Left renal cortex interstitium (tissue), 4 donors: Measurements from ENCODE around the gene SYT3. TPM values are rescaled to one million over a fixed set of nuclear protein-coding genes. Genes with fewer than 3 reads are reported as not detected.
"Not testable (repeated sequence)": the region's sequence is repeated elsewhere in the genome, so short reads cannot be mapped to it uniquely, and the experiment has no call there.

Experiments
- DNase-seq, 4 donors: peaks; one replicate each; pipeline ENCODE4 v3.0.0-alpha.2; 2013; ENCODE audit warnings: low read depth in 4 of 4, low spot score in 2 of 4, missing footprints in 1 of 4
- polyA plus RNA-seq, 4 donors: library from polyadenylated mRNA; unstranded; fragments of 120-200 nt; gene quantifications; one replicate each; pipeline ENCODE4 v1.2.1, GENCODE V29; 2013; ENCODE audit not compliant: insufficient read length in 4 of 4

SYT3 gene
- polyA plus RNA-seq, 4 donors: 0.54 to 1.4 (median 0.73) TPM

GRCh38 chr19:50607388-50607787 lies 32.3 kb downstream of the SYT3 start:
- DNase-seq: no peak

DNA sequence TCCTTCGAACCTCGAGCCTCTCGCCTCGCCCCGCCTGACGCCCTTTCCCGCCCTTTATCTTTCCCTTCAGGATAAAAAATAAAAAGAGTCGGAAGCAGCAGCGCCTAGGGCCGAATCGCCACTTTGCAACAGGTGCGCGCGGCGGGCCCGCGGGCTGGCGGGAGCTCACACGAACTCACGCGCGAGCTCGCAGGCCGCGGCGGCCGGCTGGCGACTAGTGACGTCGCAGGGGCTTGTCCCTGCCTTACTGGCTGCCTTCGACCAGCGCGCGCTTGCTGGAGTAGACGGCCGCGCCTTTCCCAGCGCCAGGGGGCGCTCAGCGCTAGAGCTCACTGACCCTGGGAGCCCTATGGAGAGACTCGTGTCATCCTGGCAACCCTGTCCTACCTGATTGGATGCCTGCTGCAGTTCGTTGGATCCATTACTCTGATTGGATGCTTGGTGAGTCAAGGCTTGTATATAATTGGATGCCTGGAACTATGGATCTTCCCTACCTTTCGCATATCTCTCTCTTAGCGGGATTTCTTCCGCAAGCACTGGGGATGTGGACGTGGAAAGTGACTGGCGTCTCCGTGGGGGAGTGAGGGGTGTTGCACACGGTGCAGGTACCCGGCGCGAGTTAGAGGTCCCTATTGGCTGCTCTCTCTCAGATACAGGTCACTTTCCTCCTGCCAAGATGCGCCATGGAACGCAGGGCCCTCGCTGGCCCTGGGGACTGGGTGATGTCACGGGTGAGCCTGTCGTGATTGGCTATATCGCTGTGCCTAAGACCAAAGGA lies 33.4 kb downstream of the SYT3 start:
- DNase-seq: not testable (repeated sequence)

DNA sequence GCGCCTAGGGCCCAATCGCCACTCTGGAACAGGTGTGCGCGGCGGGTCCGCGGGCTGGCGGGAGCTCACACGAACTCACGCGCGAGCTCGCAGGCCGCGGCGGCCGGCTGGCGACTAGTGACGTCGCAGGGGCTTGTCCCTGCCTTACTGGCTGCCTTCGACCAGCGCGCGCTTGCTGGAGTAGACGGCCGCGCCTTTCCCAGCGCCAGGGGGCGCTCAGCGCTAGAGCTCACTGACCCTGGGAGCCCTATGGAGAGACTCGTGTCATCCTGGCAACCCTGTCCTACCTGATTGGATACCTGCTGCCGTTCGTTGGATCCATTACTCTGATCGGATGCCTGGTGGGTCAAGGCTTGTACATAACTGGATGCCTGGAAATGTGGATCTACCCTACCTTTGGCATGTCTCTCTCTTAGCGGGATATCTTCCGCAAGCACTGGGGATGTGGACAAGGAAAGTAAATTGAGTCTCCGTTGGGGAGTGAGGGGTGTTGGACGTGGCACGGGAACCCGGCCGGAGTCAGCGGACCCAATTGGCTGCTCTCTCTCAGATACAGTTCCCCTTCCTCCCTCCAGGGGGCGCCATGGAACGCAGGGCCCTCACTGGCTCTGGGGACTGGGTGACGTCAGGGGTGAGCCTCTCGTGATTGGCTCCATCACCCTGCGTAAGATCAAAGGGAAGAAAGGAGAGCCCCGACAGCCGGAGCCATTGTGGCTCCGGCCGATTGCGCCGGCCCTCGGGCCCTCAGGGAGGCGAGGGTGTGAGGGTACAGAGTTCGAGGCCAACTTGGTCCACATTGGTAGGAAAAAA lies 35.2 kb downstream of the SYT3 start:
- DNase-seq: not testable (repeated sequence)

DNA sequence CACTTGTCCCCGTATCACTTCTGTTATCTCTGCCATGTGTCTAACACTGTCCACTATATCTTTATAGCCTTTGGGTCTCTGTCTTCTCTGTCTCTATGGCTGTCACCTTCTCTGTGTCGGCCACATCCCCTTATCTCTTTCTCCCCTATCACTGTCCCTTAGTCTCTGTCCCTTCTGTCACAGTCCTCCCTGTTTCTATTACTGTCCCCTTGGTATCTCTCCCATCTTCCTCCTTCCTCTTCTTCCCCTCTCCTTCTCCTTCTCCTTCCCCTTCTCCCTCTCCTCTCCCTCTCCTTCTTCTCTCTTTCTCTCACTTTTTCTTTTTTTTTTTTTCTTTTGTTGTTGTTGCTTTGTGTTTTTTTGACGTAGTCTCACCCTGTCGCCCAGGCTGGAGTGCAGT lies 36.7 kb downstream of the SYT3 start:
- DNase-seq: no peak

- no peak for DNase-seq
Measured at GRCh38 chr19:50602496-50602895, 37.2 kb downstream of the SYT3 start.

- DNase-seq: no peak
Measured at GRCh38 chr19:50602089-50602422, 37.6 kb downstream of the SYT3 start.

DNA sequence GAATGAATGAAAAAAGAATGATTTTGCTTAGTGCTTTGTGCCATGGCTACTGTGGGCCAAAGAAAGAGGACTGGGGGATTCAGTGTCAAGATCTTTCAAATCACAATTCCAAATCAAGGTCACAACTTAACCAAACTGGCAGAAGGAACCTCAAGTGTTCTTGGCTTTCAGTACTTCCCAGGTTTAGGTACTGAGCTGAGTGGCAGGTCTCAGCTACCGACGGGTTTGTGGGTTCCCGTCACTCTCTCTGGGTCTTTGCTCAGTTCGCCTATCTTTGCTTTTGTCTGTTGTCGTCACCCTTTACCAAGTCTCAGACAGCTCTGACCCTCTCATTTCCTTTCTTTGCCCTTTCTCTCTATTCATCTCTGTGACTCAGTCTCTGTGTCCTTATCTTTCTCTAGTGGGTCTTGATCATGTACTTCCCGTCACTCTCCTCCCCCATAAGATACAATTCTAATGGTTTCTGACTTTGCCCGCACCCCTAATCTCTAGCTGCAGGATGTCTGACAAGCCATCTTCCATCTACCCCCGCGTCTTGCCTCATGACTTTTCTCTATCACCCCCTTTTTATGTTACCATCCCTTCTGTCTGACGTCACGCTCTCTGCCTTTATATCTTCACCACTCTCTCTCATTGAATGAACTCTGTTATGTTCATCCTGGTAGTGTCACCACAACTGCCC lies 38.1 kb downstream of the SYT3 start:
- DNase-seq: no peak

DNA sequence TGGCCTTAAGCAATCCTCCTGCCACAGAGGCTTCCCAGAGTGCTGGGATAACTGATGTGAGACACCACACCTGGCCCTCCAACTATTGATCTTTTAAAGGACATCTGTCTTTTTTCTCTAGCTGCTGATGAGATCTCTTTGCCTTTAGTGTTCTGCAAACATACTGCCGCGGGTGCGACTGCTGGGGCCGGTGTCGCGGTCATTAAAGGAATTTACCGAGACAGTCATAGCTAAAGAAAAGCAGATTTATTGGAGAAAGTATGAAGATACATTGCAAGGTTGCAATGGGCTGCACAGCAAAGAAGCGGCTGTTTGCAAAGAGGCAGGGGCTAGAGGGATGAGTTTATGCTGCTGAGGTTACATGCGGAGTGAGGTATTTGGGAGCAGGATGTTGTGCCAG lies 40.3 kb downstream of the SYT3 start:
- no peak for DNase-seq

DNA sequence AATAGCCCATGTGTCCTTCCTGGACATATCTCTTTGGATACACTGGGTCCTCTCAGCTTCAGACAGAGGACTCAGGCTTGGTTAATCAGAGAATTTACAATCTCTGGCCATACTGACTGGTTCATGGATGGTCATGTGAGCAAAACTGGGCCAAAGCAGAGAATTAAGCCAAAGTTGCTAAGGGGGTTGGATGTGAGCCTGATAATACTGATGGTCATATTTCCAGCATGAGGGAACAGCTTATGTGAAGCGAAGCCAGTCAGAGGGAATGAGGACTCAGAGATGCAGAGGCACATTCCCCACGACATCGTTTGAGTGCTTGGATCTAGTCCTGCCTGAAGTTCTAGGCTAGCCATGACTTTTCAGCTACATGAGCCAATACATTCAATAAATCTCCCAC lies 49.5 kb downstream of the SYT3 start:
- no peak for DNase-seq

DNA sequence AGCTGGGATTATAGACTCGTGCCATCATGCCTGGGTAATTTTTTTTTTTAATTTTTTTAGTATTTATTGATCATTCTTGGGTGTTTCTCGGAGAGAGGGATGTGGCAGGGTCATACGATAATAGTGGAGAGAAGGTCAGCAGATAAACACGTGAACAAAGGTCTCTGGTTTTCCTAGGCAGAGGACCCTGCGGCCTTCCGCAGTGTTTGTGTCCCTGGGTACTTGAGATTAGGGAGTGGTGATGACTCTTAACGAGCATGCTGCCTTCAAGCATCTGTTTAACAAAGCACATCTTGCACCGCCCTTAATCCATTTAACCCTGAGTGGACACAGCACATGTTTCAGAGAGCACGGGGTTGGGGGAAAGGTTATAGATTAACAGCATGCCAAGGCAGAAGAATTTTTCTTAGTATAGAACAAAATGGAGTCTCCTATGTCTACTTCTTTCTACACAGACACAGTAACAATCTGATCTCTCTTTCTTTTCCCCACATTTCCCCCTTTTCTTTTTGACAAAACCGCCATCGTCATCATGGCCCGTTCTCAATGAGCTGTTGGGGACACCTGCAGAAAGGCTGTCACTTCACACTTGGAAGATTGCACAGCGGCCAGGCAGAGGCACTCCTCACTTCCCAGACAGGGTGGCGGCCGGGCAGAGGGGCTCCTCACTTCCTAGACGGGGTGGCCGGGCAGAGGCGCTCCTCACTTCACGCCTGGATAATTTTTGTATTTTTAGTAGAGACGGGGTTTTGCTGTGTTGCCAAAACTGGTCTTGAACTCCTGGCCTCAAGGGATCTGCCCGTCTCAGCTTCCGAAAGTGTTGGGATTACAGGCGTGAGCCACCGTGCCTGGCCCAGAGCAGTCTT lies 57.7 kb downstream of the SYT3 start:
- not testable (repeated sequence) for DNase-seq

DNA sequence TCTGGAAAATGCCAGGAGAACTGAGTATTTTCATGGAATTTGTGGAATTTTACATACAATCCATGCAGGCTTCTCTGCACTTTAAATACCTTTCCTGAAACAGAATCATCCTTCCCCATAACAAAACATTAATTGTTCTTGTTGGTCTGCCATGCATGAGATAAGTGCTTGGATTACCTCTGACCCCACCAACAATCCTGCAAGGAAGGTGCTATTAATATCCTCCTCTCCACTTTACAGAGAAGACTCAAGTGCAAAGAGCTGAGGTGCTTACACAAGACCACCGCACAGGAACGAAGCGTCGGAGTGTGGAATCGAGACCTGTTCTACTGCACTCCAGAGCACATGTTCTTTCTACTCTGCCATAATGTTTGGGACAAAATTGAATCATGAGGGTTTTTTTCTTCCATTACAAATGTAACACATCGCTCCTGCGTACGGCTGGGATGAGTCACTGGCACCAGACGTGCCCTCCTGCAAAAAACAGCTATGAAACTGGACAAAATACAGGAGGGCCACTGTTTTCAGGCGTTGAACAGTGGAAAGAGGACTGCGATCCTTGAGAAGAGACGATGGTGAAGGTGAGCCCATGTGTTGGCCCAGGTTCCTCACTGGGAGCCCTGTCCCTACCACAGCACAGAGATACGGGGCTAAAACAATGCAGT lies 58.6 kb downstream of the SYT3 start:
- no peak for DNase-seq

DNA sequence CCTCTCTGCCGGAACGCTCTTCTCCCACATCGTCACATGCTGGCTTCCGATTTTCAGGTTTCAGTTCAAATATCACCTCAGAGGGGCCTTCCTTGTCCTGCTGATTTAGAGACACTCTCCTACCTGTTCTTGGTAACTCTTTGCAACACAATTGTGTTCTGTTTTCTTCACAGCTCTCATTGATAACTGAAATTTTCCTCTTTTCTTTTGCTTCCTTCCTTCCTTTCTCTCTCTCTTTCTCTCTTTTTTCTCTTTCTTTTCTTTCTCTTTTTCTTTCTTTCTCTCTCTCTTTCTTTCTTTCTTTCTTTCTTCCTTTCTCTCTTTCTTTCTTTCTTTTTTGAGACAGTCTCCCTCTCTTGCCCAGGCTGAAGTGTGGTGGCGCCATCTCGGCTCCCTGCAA lies 59.4 kb downstream of the SYT3 start:
- no peak for DNase-seq

- DNase-seq: not testable (repeated sequence)
Measured at GRCh38 chr19:50576769-50577168, 62.9 kb downstream of the SYT3 start.

DNA sequence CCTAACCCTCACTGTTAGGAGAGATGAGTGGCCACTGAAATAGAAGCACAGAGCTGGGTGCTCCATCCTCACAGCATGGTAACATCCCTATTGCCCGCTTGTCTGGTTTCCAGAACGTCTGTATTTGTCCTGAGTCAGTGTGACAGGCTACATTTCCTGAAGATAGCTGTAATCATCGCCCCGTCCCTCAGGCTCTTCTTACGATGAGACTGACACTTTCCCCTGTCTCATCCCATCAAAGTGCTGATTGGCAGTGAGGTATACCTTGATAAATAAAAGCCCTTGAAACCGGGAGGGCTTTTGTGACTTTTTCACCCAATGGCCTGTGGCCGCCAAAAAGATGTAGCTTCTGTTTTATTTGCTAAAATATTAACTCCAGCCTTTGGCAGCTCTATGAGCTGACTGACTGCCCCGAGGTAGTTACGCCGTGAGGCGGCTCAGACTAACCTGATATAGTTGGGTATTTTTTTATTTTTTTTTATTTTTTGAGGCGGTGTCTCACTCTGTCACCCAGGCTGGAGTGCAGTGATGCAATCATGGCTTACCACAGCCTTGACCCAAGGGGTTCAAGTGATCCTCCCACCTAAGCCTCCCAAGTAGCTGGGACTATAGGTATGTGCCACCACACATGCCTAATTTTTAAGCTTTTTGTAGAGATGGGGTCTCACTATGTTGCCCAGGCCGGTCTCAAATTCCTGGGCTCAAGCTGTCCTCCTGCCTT lies 65.8 kb downstream of the SYT3 start:
- no peak for DNase-seq

Other genes starting within 250 kb of the SYT3 start
- 1 to 10 TPM in 2 of 4 donors, under 1 TPM in 2; 0.46 to 1.3 (median 0.90) TPM for gene SPIB, start 220.9 kb downstream of the SYT3 start, polyA plus RNA-seq
- gene MYBPC2, start 207.0 kb downstream of the SYT3 start, polyA plus RNA-seq: 1 to 10 TPM in 3 of 4 donors, under 1 TPM in 1; 0.86 to 1.9 (median 1.2) TPM
- gene EMC10, start 163.4 kb downstream of the SYT3 start, polyA plus RNA-seq: 100 to 1,000 TPM; 109 to 209 (median 150) TPM
- gene GARIN5A, start 163.0 kb downstream of the SYT3 start, polyA plus RNA-seq: 10 to 100 TPM in 2 of 4 donors, 1 to 10 TPM in 2; 6.6 to 12.4 (median 9.5) TPM
- 10 to 100 TPM in 3 of 4 donors, 1 to 10 TPM in 1; 8.9 to 20.2 (median 15.2) TPM for gene JOSD2, start 128.7 kb downstream of the SYT3 start, polyA plus RNA-seq
- 10 to 100 TPM in 2 of 4 donors, 1 to 10 TPM in 2; 7.2 to 13.3 (median 10.6) TPM for gene ASPDH, start 126.0 kb downstream of the SYT3 start, polyA plus RNA-seq
- gene LRRC4B, start 71.4 kb downstream of the SYT3 start, polyA plus RNA-seq: 10 to 100 TPM; 15.0 to 27.1 (median 22.9) TPM
- 1 to 10 TPM; 1.3 to 5.1 (median 3.4) TPM for gene C19orf81, start 9.6 kb upstream of the SYT3 start, polyA plus RNA-seq
- gene SHANK1, start 79.9 kb upstream of the SYT3 start, polyA plus RNA-seq: 1 to 10 TPM; 4.3 to 9.9 (median 6.9) TPM
- 10 to 100 TPM; 30.0 to 45.4 (median 35.2) TPM for gene CLEC11A, start 83.5 kb upstream of the SYT3 start, polyA plus RNA-seq
- gene GPR32, start 130.6 kb upstream of the SYT3 start, polyA plus RNA-seq: not detected
- gene ACP4, start 150.5 kb upstream of the SYT3 start, polyA plus RNA-seq: under 1 TPM in 3 of 4 donors, not detected in 1; 0.10 to 0.52 (median 0.25) TPM
- gene KLK1, start 183.9 kb upstream of the SYT3 start, polyA plus RNA-seq: 1 to 10 TPM; 1.6 to 2.2 (median 1.9) TPM
- gene KLK15, start 193.7 kb upstream of the SYT3 start, polyA plus RNA-seq: not detected
- under 1 TPM; 0.32 to 0.85 (median 0.57) TPM for gene KLK3, start 215.0 kb upstream of the SYT3 start, polyA plus RNA-seq
- gene KLK2, start 233.6 kb upstream of the SYT3 start, polyA plus RNA-seq: under 1 TPM in 2 of 4 donors, not detected in 2; 0.39 to 0.42 TPM